Limb (tissue), 2 donors: ENCODE results near the gene PTPRN2.

Experiments
- DNase-seq, 2 donors: peaks; one replicate each; pipeline ENCODE4 v3.0.0-alpha.2; 2016; ENCODE audit errors: extremely low spot score in 2 of 2

The PTPRN2 gene

GRCh38 chr7:157768198-157768597 lies 819.4 kb downstream of the PTPRN2 start:
- DNase-seq = no peak

GRCh38 chr7:157767506-157768197 lies 820.0 kb downstream of the PTPRN2 start:
- DNase-seq = no peak

- DNase-seq = no peak
Measured at GRCh38 chr7:157766098-157766497, 821.5 kb downstream of the PTPRN2 start.

- DNase-seq = no peak
Measured at GRCh38 chr7:157764946-157765537, 822.6 kb downstream of the PTPRN2 start.

DNA sequence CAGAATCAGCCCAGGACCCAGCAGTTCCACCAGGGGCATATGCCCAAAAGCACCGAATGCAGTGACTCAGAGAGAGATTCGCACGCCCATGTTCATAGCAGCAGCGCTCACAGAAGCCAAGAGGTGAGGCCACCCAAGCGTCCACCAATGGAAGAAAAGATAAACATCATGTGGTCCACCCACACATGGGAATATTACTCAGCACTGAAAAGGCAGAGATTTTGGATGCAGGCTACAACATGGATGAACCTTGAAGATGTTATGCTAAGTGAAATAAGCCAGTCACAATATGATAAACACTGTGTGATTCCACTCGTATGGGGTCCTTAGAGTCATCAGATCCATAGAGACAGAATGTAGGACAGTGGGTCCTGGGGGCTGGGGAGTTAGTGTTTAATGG lies 823.4 kb downstream of the PTPRN2 start:
- DNase-seq = no peak

GRCh38 chr7:157763279-157764000 lies 824.2 kb downstream of the PTPRN2 start:
- no peak for DNase-seq

DNA sequence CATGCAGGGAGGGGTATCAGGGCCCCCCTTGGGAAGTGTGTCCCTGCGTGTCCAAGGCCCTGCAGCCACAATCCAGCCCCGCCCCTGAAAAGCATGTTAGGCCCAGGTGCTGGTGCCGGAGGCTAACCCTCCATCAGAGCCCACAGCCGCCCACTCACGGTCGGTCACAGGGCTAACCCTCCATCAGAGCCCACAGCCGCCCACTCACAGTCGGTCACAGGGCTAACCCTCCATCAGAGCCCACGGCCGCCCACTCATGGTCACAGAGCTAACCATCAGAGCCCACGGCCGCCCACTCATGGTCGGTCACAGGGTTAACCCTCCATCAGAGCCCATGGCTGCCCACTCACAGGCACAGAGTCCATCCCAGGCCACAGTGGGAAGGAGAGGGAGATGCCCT lies 824.8 kb downstream of the PTPRN2 start:
- no peak for DNase-seq

- DNase-seq = no peak
Measured at GRCh38 chr7:157760004-157760730, 827.5 kb downstream of the PTPRN2 start.

GRCh38 chr7:157759246-157759805 lies 828.3 kb downstream of the PTPRN2 start:
- DNase-seq = no peak

DNA sequence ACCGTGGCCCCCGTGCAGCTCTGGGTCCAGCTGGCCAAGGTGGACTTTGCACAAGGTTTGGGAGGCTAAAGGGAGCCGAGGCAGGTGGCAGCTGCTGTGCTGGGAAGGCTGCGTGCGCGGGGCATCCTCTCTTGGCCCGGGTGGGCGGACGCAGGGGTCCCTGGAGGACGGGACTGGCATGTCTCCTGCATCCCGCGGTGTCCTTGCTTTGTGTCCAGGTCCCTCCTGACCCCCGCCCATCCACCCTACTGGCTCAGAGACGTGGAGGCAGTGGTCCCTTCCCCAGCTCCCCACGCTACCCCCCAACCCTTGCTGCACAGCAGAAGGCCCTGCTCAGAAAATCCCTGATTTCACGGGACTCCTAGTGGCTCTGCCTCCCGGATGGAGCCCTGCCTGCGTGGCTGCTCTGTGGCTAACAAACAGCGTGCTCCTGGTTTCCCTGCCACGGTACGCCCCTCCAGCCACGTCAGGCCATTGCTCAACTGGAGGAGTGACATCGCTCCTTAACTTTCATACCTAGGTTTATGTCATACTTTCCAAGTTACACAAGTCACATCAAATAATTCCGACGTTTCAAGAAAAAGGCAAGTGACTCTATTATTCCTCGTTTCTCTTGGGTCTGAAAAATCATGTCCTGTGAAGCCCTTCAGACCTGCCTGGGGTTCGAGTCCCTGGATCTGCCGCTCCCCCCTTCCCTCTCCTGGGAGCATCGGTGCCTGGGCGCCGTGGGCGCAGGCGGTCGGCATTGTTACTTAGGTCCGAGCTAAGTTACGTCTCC lies 829.0 kb downstream of the PTPRN2 start:
- DNase-seq = no peak

GRCh38 chr7:157757776-157758467 lies 829.7 kb downstream of the PTPRN2 start:
- no peak for DNase-seq

GRCh38 chr7:157757211-157757610 lies 830.4 kb downstream of the PTPRN2 start:
- no peak for DNase-seq

- DNase-seq = no peak
Measured at GRCh38 chr7:157755741-157756140, 831.9 kb downstream of the PTPRN2 start.

- DNase-seq = no peak
Measured at GRCh38 chr7:157754416-157754790, 833.2 kb downstream of the PTPRN2 start.

DNA sequence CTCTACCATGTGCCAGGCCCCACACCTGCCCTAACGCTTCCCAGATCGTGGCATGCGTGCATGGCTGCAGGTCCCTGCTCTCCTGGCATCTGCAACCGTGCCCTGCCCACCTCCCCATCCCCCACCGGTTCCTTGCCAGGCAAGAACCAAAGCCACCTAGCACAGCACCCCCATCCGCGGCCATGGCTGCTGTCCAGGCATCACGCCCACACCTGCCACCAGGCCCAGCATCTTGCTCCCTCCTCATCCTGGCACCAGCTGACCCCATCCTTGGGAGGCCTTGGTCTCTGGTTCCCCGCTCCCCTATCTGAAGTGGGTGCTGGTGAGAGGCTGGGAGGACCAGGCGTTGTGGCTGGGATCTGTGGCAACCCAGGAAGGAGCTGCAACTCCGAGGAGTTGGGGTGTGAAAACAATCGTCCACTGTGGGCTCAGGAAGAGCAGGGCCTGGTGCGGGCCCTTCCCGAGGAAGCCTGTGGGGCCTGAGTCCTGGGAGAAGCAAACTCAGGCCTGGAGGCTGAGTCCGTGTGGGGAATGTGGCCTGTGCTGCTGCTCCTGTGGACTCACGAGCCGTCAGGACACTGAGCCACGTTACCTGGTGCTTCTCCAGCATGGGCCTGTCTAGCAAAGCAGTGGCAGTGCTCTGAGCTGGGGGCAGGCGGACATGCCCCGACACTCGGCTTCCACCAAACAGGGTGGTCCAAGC lies 833.8 kb downstream of the PTPRN2 start:
- DNase-seq = no peak

GRCh38 chr7:157752832-157753291 lies 834.8 kb downstream of the PTPRN2 start:
- DNase-seq = no peak

DNA sequence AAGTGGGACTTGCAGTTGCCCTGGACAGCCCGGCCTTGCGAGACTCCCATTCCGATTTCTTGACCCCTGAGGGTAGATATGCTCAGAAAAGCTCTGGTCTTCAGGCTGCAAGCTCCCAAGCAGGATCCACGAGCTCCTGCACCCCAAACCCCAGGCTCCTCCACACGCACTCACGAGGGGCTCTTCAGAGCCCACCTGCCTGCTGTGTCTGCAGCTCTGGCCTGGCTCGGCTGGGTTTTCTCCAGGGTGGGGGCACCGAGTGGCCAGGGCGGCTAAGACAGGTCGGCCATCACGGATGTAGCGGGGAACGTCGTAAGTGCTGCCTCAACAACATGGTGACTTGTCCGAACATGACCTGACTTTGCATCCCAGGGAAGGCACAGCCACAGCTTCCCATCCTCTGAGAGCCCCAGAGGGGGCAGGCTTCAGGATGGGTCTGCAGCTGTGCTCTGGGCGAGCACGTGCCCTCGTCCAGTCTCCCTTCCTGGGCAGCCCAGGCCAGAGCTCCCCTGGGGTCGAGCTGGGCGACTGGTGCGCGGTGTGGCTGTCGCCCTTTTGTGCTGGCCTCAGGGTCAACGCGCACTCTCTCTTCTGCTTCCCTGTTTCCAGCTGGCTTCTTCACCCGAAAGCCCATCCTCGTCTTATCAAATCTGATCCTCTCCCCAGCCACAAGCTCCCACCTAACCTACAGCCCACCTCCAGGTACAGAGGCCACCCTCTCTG lies 835.5 kb downstream of the PTPRN2 start:
- no peak for DNase-seq

DNA sequence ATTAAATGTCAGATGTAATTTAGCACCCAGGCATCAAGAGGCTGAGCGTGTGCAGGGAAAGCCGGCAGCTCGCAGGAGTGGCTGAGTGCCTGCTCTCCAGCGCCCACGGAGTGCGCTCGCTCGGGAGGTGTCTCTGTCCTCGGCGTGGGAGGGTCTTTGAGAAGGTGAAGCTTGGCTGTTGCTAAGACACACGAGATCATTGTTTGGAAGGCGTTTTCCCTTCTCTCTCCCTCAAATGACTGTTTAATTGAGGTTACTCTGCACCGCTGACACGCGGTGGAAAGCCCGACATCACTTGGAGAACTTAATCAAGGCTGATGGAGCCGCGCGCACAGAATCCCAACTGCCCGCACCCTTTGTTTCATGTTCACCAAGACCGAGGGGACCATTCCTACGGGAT lies 836.2 kb downstream of the PTPRN2 start:
- DNase-seq = no peak

DNA sequence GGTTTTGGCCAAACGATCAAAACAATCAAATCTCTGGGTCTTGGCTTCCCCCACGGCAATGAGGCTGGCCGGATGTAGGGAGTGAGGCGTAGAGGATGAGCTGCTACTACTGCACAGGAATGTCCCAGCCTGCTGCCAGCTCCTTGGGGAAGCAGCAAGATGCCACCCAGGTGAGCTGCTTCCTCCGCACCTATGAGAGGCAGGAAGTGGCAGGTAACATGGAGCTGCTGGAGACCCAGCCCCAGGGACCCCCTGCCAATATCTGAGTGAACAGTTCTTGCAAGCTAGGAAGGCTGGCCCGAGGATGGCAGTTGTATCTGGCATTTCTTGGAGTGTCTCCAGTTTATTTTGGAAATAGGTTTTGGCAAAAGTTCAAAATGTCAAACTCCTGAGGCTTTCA lies 837.3 kb downstream of the PTPRN2 start:
- DNase-seq = no peak
